NCI-H1930 (cell line): ENCODE measurements around the gene STK10.

Source experiments
- DNase-seq, 2 experiments: peaks; one replicate each; lab custom pipeline; 2025; lab: John Stamatoyannopoulos, UW

STK10 gene

GRCh38 chr5:172142709-172143215, 45.3 kb downstream of the STK10 start:
- DNase-seq = no peak

- DNase-seq = peak; percentile 79 to 80
These were observed 46.1 kb downstream of the STK10 start for GRCh38 chr5:172141949-172142319.

- no peak for DNase-seq
These were observed 47.2 kb downstream of the STK10 start for GRCh38 chr5:172140866-172141265.

GRCh38 chr5:172140120-172140519, 47.9 kb downstream of the STK10 start:
- no peak for DNase-seq

- no peak for DNase-seq
These were observed 51.0 kb downstream of the STK10 start for GRCh38 chr5:172137046-172137445.

GRCh38 chr5:172133359-172134029, 54.5 kb downstream of the STK10 start:
- no peak for DNase-seq

GRCh38 chr5:172131690-172132089, 56.3 kb downstream of the STK10 start:
- DNase-seq = no peak

GRCh38 chr5:172129256-172129910, 58.6 kb downstream of the STK10 start:
- no peak for DNase-seq

GRCh38 chr5:172127581-172127980, 60.4 kb downstream of the STK10 start:
- no peak for DNase-seq

- no peak for DNase-seq
These were observed 64.7 kb downstream of the STK10 start for GRCh38 chr5:172123269-172123692.

GRCh38 chr5:172119921-172120688, 67.9 kb downstream of the STK10 start:
- no peak for DNase-seq

- DNase-seq = no peak
These were observed 69.1 kb downstream of the STK10 start for GRCh38 chr5:172118891-172119290.

- DNase-seq = no peak
These were observed 69.9 kb downstream of the STK10 start for GRCh38 chr5:172117977-172118701.

- DNase-seq = no peak
These were observed 72.5 kb downstream of the STK10 start for GRCh38 chr5:172115541-172115982.

GRCh38 chr5:172114875-172115422, 73.1 kb downstream of the STK10 start:
- no peak for DNase-seq

- DNase-seq = no peak
These were observed 75.0 kb downstream of the STK10 start for GRCh38 chr5:172113036-172113435.

- DNase-seq = no peak
These were observed 76.2 kb downstream of the STK10 start for GRCh38 chr5:172111852-172112225.

GRCh38 chr5:172110921-172111851, 76.8 kb downstream of the STK10 start:
- DNase-seq = no peak

GRCh38 chr5:172110260-172110815, 77.7 kb downstream of the STK10 start:
- no peak for DNase-seq

- DNase-seq = no peak
These were observed 78.3 kb downstream of the STK10 start for GRCh38 chr5:172109749-172110148.
